Kidney tubule cell (primary cell): Measurements from ENCODE around the gene PLEKHG4.

Experiments
- DNase-seq: peaks from one replicate; pipeline ENCODE4 v3.0.0-alpha.2; 2018; ENCODE audit warnings: low spot score

PLEKHG4 gene

DNA sequence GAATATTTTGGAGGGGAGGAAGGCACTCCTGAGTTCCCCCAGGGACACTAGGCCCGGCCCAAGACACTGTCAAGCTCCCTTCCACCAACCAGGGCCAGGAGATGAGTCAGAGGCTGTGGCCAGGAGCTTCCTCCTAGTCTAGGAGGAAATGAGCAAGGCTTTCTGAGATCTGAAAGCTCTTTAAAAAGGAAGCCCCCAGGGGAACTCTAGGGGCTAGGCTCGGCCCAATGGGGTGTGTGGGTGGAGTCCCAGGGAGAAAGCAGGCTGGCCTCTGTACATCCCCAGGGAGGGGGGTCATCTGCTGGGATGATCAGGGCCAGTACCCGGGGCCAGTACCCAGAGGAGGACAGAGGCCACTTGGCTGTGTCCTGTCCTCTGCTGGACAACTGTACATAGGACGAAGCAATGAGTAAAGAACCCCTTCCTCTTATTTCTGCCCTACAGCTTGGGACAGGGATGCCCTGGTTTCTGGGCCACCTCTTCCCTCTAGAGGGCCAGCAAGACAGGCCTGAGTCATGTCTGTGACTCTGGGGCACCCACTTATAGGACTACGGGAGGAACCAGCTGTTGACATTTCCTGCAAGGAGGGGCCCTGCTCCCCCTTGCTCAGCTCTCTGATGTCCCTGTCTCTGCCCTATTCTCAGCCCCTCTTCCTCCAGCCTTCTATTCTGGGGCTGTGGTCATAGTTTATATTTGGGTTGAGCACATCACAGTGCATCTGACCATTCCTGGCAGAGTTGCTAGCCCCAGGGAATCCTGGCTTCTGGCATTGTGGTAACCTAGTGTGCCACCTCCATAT lies 34.7 kb upstream of the PLEKHG4 start:
- peak; percentile 91 for DNase-seq

DNA sequence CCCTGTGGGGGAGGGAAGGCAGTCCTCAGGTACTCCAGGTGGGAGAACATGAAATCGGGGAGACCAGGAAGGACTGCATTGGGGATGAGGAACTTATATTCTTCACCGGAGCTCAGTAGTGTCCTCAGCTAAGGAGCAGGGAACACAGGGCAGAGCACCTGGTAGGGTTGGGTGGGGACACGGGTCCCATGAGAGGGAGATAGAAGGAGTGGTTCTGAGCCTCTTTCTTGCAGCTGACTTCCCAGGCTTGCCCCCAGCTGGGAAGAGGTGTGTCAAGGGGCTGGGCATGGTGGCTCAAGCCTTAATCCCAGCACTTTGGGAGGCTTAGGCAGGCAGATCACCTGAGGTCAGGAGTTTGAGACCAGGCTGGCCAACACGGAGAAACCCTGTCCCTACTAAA lies 34.1 kb upstream of the PLEKHG4 start:
- DNase-seq, result no peak

DNA sequence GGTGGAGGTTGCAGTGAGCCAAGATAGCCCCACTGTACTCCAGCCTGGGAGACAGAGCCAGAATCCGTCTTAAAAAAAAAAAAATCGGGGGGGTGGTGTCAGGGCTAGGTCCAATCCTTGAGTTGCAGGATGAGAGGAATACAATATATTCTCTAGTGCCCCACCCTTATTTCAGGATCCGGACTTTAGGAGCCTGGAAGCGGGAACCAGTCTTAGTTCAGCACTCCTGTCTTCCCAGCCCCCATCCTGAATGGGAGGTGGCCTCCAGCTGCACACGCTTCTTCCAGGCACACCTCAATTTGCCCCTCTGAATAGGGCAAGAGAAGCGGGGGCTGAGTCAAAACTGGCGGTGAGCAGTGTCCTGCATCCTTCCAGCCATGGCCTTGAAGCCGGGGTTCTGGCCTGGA lies 33.7 kb upstream of the PLEKHG4 start:
- no peak for DNase-seq

DNA sequence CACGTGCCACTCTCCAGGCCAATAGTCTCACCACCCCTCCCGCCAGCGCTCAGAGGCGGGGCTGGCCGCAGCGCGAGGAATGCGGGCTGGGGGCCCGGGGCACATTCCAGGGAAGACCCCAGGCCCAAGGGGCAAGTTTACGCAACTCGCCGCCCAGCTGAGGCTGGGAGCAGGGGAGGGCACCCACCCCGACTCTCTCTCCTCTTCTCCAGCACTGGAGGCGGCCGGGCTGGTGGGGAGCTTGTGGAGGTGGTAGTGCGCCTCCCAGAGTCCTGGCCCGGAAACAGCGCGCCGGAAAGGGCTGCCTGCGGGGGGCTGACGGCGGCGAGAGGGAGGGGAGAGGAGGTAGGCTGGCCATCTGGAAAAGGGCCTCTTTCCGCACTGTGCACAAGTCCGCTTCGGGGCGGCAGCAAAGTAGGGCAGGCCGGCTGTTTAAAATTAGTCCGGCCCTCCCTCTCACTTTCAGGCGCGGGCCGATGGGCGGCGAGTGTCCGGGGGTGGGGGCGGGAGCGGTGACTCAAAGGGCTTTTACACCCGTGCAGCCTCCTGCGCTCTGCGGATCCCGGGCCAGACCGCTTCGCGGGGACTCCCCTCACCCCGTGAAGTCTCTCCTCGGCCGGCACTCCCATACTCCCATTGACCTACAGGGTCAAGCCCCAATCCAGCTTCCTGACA lies 33.1 kb upstream of the PLEKHG4 start:
- peak; percentile 87 for DNase-seq

DNA sequence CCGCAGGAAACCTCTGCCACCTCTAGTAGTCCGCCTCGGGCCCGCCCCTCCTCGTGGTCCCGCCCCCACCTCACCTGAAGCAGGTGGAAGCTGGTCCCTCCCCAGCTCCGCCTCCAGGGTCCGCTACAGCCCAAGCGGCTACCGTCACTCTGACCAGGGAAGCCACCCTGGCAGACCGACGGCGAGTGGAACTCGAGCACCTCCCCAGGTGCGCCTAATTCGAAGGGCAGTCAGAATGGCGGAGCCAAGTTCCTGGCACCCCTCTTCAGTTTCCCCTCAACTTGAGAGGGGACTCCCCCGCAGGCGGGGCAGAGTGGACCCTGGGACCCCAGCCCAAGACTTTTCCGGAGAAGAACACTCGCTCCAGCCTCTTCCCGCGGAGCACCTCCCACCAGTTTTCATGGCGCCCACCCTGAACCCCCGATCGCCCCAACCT lies 32.6 kb upstream of the PLEKHG4 start:
- DNase-seq, result no peak

DNA sequence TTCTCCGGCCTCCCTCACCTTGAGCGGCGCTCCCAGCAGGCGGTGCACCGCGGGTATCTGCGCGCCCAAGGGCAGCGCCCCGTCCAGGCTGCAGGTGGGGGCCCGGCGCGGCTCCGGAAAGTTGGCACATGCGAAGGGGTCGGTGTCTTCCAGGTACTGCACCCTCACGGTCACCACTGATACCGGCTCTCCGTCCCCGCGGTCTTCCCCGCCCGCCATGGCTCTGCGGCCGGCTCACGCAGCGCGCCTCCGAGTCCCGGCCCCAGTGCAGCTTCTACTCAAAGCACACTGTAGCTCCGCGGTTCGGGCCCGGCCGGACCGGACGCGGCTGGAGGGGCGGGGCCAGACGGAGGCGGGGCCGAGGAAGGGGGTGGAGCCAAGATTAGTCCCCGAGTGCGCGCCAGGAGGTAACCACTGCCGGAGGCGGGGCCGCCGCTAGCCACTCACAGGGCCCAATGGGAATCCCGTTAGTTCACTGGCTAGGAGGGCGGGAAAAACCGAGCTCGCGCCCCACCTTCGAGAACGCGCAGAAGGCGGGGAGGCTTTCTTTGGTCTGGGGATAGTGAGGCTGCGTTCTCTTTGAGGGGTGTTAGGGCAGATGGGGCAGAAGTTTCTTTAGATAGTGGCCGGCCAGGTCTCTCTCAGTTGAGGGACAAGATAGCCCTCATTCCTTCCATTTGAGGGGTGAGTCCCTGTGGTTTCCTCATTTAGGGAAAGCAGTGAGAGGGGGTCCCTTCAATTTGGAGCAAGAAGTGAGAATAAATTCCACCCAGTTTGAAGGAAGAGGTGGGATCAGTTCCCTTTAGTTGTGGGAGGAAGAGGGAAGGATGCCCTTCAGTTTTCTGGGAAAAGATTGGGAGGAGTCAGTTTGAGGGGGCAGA lies 31.9 kb upstream of the PLEKHG4 start, which contains the start of gene FHOD1:
Gene FHOD1 (minus strand): TSS at position 290 of the 881 bp plus-strand sequence. CDS start 71 bp downstream, at position 219.
- peak; percentile 95 for DNase-seq

DNA sequence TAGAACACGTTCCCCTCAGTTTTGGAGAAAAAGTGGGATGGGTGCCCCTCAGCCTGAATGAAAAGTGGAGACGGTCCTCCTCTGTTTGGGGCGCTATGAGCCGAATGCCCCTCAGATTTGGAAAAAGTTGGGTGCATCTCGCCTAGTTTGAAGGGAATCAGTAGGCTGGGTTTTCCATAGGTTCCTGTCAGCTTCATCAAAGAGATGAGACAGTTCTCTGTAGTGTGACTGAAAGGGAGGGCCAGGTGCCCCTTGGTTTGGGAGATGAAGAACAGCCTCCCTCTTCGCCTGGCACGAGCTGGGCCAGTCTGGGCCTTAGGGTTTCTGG lies 31.3 kb upstream of the PLEKHG4 start:
- no peak for DNase-seq

DNA sequence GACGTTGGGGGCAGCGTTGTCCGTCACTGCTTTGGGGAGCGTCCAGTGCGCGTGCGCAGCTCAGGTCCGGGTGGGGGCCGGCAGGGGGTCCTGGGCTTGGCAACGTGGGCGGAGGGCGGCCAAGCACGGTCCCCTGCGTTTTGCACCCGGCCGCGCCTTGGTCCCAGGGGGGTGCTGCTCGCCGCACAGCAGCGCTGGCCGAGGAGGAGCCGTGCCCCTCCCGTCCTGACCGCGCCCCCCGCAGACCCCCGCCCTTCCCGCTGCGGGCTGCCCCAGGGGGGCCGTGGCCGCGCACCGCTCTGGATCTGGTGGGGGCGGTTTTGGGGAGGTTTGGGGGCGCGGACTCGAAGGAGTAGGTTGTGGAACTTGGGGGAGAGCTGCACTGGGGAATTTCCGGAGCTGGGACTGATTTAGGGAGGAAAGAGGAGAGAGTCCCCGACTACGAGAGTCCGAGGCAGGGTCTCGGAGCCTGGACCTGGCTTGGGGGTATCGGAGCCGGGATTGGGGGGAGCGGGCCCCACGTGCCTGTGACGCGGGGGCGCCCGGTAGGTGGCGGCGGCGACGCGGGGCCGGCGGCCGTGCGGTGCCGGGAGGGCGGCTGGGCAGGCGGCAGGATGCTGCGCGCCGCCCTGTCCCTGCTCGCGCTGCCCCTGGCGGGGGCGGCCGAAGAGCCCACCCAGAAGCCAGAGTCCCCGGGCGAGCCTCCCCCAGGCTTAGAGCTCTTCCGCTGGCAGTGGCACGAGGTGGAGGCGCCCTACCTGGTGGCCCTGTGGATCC lies 30.7 kb upstream of the PLEKHG4 start, which contains the start of gene SLC9A5:
Gene SLC9A5 (plus strand): TSS at position 579 of the 777 bp plus-strand sequence. CDS start 36 bp downstream, at position 615.
- DNase-seq, result peak; percentile 19

DNA sequence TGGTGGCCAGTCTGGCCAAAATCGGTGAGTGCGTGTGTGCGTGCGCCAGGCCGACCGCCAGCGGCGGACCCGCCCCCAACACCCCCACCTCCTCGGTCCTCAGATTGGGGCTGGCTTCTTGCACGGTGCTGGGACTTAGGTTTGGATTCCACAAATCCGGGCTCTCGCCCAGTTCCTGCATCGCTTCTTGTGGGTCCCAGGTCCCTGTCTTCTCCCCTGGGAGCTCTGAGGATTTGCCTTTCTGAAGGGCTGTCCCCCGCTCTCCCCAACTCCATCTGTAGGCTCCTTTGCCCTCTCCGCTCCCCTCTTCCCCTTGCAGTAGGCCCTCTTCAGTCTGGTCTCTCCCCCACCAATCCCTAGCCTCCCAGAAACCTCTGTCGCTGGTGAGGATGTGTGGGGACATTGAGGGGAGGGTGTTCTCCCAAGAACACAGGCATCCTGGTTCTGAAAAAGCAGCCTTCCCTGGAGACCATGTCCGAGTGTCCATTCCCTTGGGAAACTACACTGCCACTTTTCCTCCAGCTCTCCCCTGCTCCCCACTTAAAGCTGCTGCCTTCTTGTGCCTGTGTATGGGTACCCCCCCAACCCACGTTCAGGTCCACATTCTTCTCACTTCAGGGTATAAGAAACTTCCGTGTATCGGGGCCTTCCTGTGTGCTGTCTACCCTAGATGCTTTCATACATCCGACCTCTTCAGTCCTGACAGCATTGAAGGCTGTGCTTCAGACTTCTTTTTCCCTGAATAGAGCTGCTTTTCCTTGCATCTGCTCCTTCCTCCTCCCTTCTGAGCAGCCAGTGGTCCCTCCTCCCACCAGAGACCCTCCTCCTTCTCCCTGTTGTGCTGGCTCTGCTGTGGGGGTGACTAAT lies 29.9 kb upstream of the PLEKHG4 start:
- no peak for DNase-seq

DNA sequence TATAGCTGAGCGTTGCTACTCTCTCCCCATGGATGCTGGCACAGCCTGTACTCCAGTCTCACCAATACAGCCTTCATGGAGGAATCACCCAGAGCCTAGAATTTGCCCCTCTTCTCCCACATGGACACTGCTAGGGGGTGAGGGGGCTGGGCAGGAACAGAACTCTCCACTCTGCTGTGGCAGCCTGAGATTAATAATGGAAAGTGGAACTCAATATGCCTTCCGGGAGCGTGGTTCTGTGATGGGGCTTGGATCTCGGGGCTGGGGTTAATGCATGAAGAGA lies 29.3 kb upstream of the PLEKHG4 start:
- DNase-seq, result no peak

DNA sequence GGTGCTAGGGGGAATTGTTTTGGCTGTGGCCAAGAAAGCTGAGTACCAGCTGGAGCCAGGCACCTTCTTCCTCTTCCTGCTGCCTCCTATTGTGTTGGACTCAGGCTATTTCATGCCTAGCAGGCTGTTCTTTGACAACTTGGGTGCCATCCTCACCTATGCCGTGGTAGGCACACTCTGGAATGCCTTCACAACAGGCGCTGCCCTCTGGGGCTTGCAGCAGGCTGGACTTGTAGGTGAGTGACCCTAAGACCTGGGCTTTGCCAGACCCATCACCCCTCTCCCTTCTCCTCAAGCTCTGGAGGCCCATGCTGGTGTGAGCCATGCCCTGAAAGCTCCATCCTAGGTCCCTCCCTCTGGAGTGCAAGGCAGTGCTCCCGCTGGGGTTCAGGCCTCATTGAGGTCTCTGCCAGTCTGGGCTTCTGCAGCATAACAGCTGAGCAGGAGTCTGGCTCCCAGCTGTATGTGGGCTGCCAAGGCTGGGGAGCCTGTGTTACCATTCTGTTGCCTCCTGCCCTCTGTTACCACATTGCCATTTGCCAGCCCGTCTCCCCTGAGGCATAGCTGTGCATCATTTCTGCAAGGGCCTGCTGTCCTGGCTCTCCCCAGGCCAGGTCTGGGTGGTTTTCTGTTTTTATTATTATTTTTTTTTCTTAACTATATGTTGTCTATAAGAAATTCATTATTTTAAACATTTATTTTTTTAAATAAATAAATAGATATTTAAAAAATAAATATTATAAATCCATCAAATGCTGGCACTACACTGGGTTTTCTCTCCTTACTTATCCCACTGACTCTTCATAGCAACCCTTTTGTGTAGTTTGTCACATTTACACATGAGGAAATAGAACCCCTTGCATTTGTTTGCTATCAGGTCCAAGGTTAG lies 26.5 kb upstream of the PLEKHG4 start:
- no peak for DNase-seq

DNA sequence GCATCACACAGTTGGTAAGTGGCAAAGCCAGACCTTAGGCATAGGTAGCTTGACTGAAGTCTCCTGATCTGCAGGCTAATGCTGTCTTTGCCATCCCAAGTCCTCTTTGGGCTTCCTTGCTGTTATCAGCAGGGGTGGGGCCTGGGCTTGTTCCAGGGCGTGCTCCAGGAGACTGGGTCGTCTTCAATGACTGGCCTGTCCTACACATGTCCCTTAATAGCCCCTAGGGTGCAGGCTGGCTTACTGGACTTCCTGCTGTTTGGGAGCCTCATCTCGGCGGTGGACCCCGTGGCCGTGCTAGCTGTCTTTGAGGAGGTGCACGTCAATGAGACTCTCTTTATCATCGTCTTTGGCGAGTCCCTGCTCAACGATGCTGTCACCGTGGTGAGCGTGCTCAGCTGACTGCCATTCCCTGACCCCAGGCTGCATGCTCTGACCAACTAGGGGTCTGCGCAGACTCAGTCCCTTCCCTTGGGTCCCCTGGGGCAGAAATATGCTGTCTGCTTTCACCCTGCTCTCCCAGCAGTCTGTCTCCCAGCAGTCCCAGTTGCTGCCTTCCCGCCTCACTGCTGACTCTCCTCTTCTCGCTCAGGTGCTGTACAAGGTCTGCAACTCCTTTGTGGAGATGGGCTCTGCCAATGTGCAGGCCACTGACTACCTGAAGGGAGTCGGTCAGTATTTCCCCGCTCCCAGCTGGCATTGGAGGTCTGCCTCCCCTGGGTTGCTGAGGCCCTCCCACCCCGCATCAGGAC lies 24.4 kb upstream of the PLEKHG4 start:
- DNase-seq, result no peak

DNA sequence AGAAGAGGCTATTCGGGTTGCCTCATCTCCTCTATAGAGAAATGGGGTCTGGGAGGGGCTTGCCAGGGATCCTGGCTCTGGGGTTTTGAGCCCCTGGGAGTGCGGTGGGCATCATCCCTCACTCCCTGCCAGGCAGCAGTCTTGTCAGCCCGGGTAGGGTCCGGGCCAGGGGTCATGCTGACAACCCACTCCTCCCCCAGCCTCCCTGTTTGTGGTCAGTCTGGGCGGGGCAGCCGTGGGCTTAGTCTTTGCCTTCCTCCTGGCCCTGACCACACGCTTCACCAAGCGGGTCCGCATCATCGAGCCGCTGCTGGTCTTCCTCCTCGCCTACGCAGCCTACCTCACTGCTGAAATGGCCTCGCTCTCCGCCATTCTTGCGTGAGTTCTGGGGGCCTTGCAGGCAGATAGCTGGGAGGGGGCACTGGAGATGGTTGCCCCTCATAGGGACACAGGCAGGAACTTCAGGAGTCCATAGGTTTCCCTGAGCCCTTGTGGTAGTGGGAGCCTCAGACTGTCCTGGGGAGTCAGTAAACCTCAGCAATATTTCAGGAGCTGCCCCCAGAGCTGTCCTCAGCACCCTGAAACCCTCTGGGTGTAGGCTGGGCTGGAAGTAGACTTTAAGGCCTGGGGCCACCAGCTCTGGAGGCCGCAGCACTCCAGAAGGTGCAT lies 23.6 kb upstream of the PLEKHG4 start:
- no peak for DNase-seq

DNA sequence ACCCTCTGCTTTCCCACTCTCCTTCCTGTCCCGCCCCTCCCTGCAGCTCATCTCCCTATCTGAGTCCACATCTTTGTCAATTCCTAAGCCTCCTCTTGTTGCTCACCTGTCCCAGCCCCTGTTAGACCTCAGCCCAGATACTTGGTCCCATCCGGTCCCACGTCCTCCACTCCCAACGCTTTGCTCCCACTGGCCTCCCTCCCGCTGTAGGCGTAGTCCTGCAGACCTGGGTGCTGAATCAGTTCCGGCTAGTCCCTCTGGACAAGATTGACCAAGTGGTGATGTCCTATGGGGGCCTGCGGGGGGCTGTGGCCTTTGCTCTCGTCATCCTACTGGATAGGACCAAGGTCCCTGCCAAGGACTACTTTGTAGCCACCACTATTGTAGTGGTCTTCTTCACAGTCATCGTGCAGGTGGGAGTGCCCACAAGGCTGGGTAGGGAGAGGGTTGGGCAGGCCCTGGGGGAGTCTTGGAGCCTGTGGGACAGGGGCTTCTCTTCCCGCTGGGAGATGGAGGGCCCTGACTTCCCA lies 22.6 kb upstream of the PLEKHG4 start:
- no peak for DNase-seq

DNA sequence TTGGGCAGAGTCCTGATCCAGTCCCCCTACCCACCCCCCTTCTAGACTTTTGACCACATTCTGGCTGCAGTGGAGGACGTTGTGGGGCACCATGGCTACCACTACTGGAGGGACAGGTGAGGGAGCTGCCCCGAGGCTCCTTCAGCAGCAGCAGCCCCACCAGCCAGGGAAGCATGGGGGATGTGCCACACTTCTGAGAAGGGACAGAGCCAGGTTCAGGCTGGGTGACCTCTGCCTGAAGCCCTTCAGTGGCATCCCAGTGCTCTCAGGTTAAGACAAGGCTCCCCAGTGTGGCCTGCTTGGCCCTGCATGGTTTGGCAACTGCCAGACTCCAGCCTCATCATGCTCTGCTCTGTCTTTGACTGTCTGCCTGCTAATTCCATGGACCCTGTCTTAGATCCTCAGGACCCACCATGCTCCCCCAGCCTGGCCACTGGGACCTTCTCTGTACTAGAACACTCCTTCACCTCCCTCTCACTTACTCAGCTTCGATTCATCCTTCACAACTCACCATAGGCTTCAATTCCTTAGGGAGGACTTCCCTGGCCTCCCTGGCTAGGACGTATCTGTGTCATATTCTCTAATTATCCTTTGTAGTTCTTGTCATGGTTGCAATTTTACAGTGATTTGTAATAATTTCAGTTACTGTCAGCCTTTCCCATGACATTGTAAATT lies 21.7 kb upstream of the PLEKHG4 start:
- no peak for DNase-seq

DNA sequence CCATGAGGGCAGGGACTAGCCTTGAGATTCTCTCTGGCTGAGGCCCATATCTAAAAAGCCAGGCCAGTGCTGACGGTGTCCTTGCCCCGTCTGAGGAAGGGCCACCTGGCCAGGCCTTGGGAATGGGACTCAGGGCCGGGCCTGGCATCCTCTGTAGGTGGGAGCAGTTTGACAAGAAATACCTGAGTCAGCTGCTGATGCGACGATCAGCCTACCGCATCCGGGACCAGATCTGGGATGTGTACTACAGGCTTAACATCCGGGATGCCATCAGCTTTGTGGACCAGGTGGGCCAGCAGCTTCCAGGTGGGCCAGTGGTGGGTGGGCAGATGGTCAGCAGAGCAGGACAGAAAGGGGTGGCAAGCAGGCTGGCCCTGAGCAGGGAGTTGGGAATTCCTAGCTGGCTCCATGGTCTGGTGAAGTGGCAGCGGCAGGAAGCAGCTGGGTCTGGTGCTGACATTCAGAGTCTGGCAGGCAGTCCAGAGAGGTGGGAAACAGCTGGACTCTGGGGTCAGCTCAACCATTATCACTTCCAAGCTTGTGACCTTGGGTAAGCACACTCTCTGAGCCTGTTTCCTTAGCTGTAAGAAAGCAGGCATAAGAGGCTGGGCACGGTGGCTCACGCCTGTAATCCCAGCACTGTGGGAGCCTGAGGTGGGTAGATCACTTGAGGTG lies 21.0 kb upstream of the PLEKHG4 start:
- DNase-seq, result no peak

DNA sequence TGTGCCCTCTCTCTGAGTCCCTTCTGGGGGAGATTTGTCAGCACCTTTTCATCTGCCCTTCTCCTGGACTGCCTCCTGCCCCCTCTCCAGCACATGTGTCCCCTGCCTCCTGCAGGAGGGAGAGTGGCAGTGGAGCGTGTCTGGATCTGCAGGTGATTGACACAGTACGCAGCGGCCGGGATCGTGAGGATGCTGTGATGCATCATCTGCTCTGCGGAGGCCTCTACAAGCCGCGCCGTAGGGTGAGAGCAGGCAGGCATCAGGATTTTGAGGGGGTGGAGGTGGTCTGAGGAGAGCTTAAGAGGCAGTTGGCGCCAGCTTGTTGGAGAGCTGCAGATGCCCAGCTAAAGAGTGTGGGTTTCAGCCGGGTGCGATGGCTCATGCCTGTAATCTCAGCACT lies 19.6 kb upstream of the PLEKHG4 start:
- DNase-seq, result no peak
